HG03571 (cell line): ENCODE data around the gene SMPD3.
"Not testable (repeated sequence)": the region's sequence is repeated elsewhere in the genome, so short reads cannot be mapped to it uniquely, and the experiment has no call there.

Experiments
- ATAC-seq: cut with Tn5 transposase; IDR thresholded peaks from one replicate; pipeline ENCODE4 v1.9.1; 2021; ENCODE audit not compliant: unreplicated experiment

The SMPD3 gene

GRCh38 chr16:68448360-68448970 lies at the start of gene SMPD3:
Gene SMPD3 (minus strand): TSS chr16:68448508. CDS start chr16:68372181, 76,327 bp downstream.
- ATAC-seq: peak; percentile 90

DNA sequence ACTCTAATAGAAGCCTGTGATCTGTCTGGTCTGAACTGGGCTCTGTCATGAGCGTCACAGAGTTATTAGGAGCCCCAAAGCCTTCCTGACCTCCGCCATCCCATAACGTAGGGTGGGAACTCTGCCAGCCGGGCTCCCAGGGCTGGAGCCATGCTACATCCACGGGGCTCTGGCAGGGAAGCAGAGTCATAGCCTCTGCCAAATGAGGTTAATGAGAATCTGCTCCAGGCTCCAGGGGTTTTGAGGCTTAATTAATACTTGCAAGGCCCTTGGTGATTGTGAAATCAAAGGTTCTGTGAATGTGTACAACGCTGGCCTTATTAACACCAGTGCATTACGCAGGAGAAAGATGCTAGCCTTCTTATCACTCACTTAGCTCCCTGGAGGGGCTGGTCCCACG lies 48.4 kb upstream of the SMPD3 start:
- ATAC-seq: no peak

- ATAC-seq: not testable (repeated sequence)
Measured at GRCh38 chr16:68494261-68494660, 46.0 kb upstream of the SMPD3 start.

- ATAC-seq: no peak
Measured at GRCh38 chr16:68493412-68494070, 45.2 kb upstream of the SMPD3 start.

DNA sequence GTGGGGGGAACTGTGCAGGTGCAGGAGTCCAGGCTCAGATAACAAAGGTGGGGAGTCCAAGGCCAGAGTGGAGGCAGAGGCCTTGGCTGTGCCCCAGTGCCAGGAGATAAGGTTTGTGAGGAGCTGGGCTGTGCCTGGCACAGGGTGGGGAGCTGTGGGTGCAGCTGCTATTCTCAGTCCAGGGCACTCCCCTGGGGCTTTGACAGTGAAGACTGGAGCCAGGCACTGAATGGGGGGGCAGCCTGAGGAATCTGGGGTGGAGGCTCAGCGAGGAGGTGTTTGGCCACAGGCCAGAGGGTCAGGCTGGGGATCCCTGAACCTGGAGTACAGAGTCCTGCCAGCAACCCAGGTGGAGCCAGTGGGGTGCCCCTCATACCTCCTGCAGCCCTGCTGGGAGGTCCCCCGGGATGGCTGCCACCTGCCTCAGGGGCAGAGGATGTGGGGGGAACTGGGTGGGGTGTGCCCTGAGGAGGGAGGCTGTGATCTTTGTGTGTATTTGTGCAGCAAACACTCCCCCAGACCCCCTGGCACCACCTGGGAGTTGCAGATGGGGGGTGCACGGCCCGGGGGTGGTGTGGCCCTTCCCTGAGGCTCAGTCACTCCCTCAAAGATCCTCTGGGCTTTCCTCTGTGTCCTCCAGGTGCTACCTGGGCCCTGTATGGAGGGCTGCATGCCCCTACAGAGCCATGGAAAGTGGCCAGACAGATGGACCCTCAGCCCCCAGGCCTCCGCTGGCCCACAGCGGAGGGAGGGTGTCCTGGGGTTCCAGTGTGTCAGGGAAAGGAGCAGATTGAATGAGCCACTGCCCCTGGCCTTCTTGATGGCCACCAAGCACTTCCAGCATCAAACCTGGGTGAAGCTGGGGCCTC lies 44.5 kb upstream of the SMPD3 start:
- ATAC-seq: no peak

GRCh38 chr16:68492151-68492542 lies 43.8 kb upstream of the SMPD3 start:
- ATAC-seq: no peak

DNA sequence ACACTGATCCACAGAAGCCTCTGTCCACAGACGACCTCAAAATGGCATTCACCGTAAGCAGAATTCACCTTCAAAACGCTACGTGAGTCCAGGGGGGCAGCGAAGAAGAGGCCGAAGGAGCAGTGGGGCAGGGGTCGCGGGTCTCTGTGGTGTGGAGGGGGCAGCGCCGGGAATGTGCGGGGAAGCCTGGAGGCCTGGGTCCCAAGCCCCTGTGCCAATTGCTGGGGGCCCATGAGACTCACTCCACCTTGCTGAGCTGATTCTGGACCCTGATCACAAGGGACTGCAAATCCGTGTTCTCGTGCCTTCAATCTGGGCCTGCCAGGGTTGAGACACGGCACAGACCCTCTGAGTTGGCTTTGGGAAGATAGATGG lies 43.3 kb upstream of the SMPD3 start:
- ATAC-seq: no peak

- no peak for ATAC-seq
Measured at GRCh38 chr16:68490829-68491575, 42.7 kb upstream of the SMPD3 start.

DNA sequence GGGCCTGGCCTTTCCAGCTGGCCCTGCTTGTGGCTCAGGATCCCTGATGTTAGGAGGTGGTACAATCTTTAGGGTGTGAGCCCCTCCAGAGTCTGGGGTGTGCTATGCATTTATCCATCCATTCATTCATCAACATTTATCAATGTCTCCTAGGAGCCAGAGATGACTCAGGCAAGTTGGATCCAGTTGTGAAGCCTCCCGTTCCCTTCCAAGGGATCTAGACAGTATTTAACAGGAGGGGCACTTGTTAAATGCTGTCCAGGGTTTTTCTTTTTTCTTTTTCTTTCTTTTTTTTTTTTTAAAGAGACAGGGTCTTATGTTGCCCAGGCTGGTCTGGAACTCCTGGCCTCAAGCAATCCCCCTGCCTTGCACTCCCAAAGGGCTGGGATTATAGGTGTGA lies 42.0 kb upstream of the SMPD3 start:
- ATAC-seq: no peak

DNA sequence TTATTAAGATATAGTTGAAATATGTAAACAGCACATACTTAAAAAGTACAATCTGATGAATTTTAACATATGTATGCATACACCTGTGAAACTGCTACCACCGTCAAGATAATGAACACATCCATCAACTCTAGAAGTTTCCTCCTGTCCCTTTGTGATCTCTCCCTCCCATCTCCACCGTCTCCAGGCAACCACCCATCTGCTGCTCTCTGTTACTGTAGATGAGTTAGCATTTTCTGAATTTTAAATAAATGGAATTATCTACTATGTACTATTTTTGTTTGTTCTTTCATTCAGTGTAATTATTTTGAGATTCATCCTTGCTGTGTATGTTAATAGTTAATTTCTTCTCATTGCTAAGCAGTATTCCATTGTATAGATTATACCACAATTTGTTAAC lies 40.2 kb upstream of the SMPD3 start:
- no peak for ATAC-seq

- no peak for ATAC-seq
Measured at GRCh38 chr16:68487669-68488068, 39.4 kb upstream of the SMPD3 start.

GRCh38 chr16:68487203-68487514 lies 38.9 kb upstream of the SMPD3 start:
- no peak for ATAC-seq

- ATAC-seq: no peak
Measured at GRCh38 chr16:68486502-68487202, 38.3 kb upstream of the SMPD3 start.

DNA sequence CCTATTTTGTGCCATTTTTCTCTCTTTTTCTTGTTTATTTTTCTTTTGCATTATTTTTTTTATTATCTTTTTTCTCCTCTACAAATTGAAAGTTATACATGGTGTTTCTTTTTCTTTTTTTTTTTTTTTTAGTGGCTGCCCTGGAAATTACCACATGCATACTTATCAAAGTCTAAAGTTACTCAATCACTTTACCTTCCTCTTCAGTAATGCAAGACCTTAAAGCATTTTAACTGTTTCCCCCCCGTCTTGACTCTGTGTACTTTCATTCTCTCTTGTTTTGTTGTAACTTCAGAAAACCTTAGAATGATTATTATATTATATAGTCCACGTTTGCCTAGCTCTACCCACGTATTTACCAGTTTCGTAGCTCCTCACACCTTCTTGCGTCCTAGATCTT lies 33.3 kb upstream of the SMPD3 start:
- no peak for ATAC-seq

DNA sequence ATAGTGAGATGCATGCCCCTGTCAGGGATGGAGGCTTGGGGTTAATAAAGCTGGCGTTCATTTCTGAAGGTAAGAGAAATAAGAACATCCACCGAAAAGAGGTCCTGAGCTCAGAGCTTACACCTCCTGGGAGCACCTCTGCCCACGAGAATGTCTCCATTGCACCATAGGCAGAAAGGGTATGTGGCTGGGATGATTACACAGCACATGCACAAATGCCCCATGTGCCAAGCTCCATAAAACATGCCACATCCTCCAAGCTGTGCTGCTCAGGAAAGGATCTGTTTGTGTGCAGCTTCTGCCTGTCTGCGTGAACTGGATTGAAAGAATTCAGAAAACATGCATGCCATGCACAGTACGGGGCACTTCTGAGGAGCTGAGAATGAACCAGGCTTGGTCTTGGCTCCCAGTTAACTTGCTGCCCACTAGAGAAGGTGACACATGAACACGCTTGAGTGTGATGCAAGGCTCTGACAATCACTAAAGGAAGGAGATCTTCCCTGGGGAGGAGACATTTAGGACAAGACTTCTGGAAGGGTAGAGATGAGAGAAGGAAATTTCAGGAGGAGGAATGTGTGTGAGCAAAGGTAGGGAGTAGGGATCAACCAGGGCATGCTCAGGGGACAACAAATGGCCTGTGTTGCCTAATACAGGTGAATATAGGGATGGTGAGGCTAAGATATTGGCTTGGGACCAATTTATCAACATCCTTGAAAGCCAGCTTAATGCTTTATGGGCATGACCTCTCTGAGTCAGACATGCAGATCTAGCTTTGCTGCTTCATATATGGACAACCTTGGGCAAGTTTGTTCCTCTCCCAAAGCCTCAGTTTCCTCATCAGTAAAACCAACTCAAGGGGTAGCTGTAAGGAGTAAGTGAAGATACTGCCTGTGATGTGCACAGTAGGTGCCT lies 32.0 kb upstream of the SMPD3 start:
- ATAC-seq: no peak

- no peak for ATAC-seq
Measured at GRCh38 chr16:68479271-68479670, 31.0 kb upstream of the SMPD3 start.

- no peak for ATAC-seq
Measured at GRCh38 chr16:68478526-68479250, 30.4 kb upstream of the SMPD3 start.

GRCh38 chr16:68475071-68475470 lies 26.8 kb upstream of the SMPD3 start:
- ATAC-seq: no peak

DNA sequence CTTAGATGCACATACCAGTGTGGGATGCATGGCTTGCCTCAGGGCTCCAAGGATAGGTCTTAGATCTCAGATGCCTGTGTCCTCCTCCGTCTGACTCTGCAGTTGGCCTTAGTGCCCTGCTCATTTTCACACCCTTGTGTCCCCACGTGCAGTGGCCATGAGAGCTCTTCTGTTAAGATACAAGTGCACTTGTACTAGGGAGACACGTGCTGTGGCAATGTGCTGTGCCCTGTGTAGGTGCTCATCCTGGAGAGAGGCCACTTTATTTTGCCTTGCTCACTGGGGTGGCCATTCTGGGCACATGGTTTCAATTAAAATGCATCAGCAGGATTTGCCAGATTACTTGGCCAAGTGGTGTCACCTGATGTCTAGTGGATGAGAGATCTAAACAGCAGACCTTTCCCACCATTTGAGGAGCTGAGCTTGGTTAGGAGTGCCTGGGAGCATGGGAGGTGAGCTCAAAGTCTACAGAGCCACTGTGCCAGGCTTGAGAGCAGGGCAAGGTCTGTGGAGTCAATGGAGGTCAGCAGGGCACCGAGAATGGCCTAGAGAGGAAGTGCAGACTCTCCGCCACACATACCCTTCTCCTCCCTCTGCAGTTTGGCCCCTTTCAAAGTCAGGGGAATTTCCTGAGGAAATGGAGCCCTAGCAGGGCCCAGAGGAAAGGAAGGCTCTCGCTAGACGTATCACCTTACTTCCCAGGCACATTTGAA lies 25.2 kb upstream of the SMPD3 start:
- no peak for ATAC-seq
